CD4-positive, alpha-beta T cell treated with Interleukin-17A for 4 hours (primary cell): ENCODE results near the gene MMP15.
"Not testable (repeated sequence)": the region's sequence is repeated elsewhere in the genome, so short reads cannot be mapped to it uniquely, and the experiment has no call there.

ENCODE experiments used
- DNase-seq: peaks from one replicate; pipeline ENCODE4 v3.0.0-alpha.2; 2020; ENCODE audit warnings: mixed read lengths

MMP15 gene

GRCh38 chr16:58051821-58052603 is 26.5 kb downstream of the MMP15 start:
- no peak for DNase-seq

- DNase-seq, result no peak
These were observed 28.1 kb downstream of the MMP15 start for GRCh38 chr16:58053682-58054005.

- no peak for DNase-seq
These were observed 28.7 kb downstream of the MMP15 start for GRCh38 chr16:58054289-58054688.

GRCh38 chr16:58056580-58056979 is 31.0 kb downstream of the MMP15 start:
- no peak for DNase-seq

- no peak for DNase-seq
These were observed 31.6 kb downstream of the MMP15 start for GRCh38 chr16:58057121-58057520.

GRCh38 chr16:58057784-58058183 is 32.2 kb downstream of the MMP15 start:
- DNase-seq, result no peak

GRCh38 chr16:58062821-58063220 is 37.3 kb downstream of the MMP15 start:
- DNase-seq, result no peak

- DNase-seq, result no peak
These were observed 38.0 kb downstream of the MMP15 start for GRCh38 chr16:58063377-58064076.

GRCh38 chr16:58070585-58070984 is 45.0 kb downstream of the MMP15 start:
- no peak for DNase-seq

GRCh38 chr16:58072134-58072533 is 46.6 kb downstream of the MMP15 start:
- DNase-seq, result not testable (repeated sequence)

GRCh38 chr16:58073086-58073485 is 47.5 kb downstream of the MMP15 start:
- DNase-seq, result not testable (repeated sequence)

GRCh38 chr16:58074657-58075056 is 49.1 kb downstream of the MMP15 start:
- DNase-seq, result no peak

- no peak for DNase-seq
These were observed 51.0 kb downstream of the MMP15 start for GRCh38 chr16:58076514-58076913.

GRCh38 chr16:58077796-58078195 is 52.2 kb downstream of the MMP15 start:
- no peak for DNase-seq

- not testable (repeated sequence) for DNase-seq
These were observed 55.1 kb downstream of the MMP15 start for GRCh38 chr16:58080657-58081056.

GRCh38 chr16:58082381-58082780 is 56.8 kb downstream of the MMP15 start:
- DNase-seq, result no peak

- no peak for DNase-seq
These were observed 59.1 kb downstream of the MMP15 start for GRCh38 chr16:58084635-58085034.

- no peak for DNase-seq
These were observed 59.6 kb downstream of the MMP15 start for GRCh38 chr16:58085171-58085570.

- DNase-seq, result no peak
These were observed 60.2 kb downstream of the MMP15 start for GRCh38 chr16:58085584-58086251.

GRCh38 chr16:58086381-58087208 is 61.0 kb downstream of the MMP15 start:
- no peak for DNase-seq

GRCh38 chr16:58087209-58087913 is 61.8 kb downstream of the MMP15 start:
- no peak for DNase-seq

- DNase-seq, result no peak
These were observed 62.5 kb downstream of the MMP15 start for GRCh38 chr16:58088091-58088490.
